Lung (tissue), 12 donors: ENCODE measurements around the gene PDIA2. TPM values are rescaled to one million over a fixed set of nuclear protein-coding genes. Genes with fewer than 3 reads are reported as not detected.
A peak's percentile ranks its signal among the peaks of the same experiment; 100 is the strongest.

Experiments used
- ATAC-seq: fragments of 200-7000 bp; cut with Tn5 transposase; one replicate; pipeline ENCODE4 v1.9.1; 2020; ENCODE audit warnings: moderate number of reproducible peaks; ENCODE audit not compliant: insufficient read depth, low FRiP score
- DNase-seq, 3 donors: peaks; one replicate each; pipeline ENCODE4 v3.0.0-alpha.2; 2013 to 2017
- H3K27ac ChIP-seq, 2 donors: one replicate each; pipeline ENCODE4 v1.5.1; 2013; ENCODE audit warnings: mild to moderate bottlenecking in 2 of 2, moderate library complexity in 2 of 2, control low read depth in 1 of 2, inconsistent platforms in 1 of 2, low read depth in 1 of 2, low read length in 1 of 2
- H3K27me3 ChIP-seq, 3 donors: one replicate each; pipeline ENCODE4 v1.5.1; 2013; ENCODE audit warnings: low read length in 2 of 3; ENCODE audit not compliant: control insufficient read depth in 3 of 3, insufficient read depth in 3 of 3
- H3K36me3 ChIP-seq, 4 donors: one replicate each; pipeline ENCODE4 v1.5.1; 2013; ENCODE audit warnings: low read length in 4 of 4, mild to moderate bottlenecking in 1 of 4, moderate library complexity in 1 of 4; ENCODE audit not compliant: control insufficient read depth in 4 of 4, insufficient read depth in 4 of 4
- H3K4me1 ChIP-seq, 5 donors: one replicate each; pipeline ENCODE4 v1.5.1; 2013; ENCODE audit warnings: low read length in 5 of 5, mild to moderate bottlenecking in 2 of 5, moderate library complexity in 1 of 5; ENCODE audit not compliant: control insufficient read depth in 5 of 5, insufficient read depth in 5 of 5
- H3K4me3 ChIP-seq: one replicate; pipeline ENCODE4 v1.5.1; 2013; ENCODE audit warnings: mild to moderate bottlenecking, control low read depth, moderate library complexity
- H3K9ac ChIP-seq, 2 donors: one replicate each; pipeline ENCODE4 v1.5.1; 2013; ENCODE audit warnings: low read length in 2 of 2, control low read depth in 1 of 2; ENCODE audit not compliant: insufficient read depth in 1 of 2
- H3K9me3 ChIP-seq, 4 donors: one replicate each; pipeline ENCODE4 v1.5.1; 2013; ENCODE audit warnings: low read length in 3 of 4, mild to moderate bottlenecking in 1 of 4, moderate library complexity in 1 of 4; ENCODE audit not compliant: control insufficient read depth in 4 of 4, insufficient read depth in 3 of 4
- WGBS, 2 donors: extraction: QIAGEN DNeasy Blood & Tissue Kit; methylation state at CpG; one replicate each; pipeline ENCODE4 v1.1.7; 2013; 5-methylcytosine and 5-hydroxymethylcytosine counted together
- polyA plus RNA-seq, 2 donors: library from polyadenylated mRNA; stranded (reverse); fragments of 200-250 nt; gene quantifications; one replicate each; pipeline ENCODE4 v1.2.1, GENCODE V29; 2013
- total RNA-seq, 2 donors: library from RNA; depleted of rRNA in 1 of 2; stranded (reverse); fragments of >200 nt in 1 of 2; gene quantifications; one replicate each; pipeline ENCODE4 v1.2.1, GENCODE V29; 2014 to 2021
- TF ChIP-seq, protein P1 (sequence below): IDR thresholded peaks from 2 replicates; pipeline ENCODE4 v1.5.1; 2012; ENCODE audit warnings: mild to moderate bottlenecking; ENCODE audit errors: control extremely low read depth, extremely low read depth
- donor health status: control.
- donor health status: control.
- donor health status: Bipolar disorder and iron deficiency.
- donor health status: healthy.
- donor health status: DM: yes; HTN: yes; CAD: no.

The PDIA2 gene
- total and polyA plus RNA-seq, 4 donors, result 0.19 to 0.65 (median 0.24) TPM

DNA sequence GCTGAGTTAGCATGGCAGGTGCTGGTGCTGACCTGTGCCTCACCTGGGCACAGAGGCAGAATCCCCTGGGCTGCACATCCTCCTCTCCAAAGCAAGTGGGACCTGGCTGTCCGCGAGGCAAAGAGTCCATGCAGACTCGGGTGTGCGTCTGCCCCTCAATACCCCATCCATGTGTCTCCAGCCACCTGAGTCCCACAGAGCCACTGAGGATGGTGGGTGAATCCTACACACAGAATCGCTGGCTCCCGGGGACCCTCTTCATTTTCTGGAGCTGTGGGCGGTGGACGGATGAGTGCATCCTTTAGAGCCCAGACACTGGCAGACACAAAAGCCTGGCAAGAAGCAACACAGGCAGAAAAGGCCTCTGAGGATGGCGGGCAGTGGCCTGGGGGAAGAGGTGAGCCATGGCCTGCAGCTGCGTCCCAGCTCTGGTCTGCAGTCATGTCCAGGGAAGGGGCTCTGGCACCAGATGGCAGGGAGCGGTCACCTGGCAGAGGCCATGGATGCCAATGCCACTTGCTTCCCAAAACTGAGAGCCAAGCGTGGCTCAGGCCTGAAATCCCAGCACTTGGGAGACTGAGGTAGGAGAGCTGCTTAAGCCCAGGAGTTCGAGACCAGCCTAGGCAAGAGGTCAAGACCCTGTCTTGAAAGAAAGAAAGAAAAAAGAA is 39.6 kb downstream of the PDIA2 start:
- Histone ChIP-seq H3K4me1 (peaks cover 0 to 18% (median 1%) of the 10 kb centered on the region in 5 donors), H3K9me3 (no peaks in the 10 kb centered on the region), H3K27ac (no peak overlapping the region), H3K4me3 (no peak overlapping the region), H3K9ac (no peak overlapping the region), H3K36me3 (peaks cover 0 to 12% (median 0%) of the 10 kb centered on the region in 4 donors), H3K27me3 (no peaks in the 10 kb centered on the region)
- no peak for DNase-seq
- TF ChIP-seq, protein P1, sequence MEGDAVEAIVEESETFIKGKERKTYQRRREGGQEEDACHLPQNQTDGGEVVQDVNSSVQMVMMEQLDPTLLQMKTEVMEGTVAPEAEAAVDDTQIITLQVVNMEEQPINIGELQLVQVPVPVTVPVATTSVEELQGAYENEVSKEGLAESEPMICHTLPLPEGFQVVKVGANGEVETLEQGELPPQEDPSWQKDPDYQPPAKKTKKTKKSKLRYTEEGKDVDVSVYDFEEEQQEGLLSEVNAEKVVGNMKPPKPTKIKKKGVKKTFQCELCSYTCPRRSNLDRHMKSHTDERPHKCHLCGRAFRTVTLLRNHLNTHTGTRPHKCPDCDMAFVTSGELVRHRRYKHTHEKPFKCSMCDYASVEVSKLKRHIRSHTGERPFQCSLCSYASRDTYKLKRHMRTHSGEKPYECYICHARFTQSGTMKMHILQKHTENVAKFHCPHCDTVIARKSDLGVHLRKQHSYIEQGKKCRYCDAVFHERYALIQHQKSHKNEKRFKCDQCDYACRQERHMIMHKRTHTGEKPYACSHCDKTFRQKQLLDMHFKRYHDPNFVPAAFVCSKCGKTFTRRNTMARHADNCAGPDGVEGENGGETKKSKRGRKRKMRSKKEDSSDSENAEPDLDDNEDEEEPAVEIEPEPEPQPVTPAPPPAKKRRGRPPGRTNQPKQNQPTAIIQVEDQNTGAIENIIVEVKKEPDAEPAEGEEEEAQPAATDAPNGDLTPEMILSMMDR, result no peak
- ATAC-seq, result no peak
- WGBS, 2 donors, result 92 to 95% methylated on average over 13 of the region's 13 CpGs

DNA sequence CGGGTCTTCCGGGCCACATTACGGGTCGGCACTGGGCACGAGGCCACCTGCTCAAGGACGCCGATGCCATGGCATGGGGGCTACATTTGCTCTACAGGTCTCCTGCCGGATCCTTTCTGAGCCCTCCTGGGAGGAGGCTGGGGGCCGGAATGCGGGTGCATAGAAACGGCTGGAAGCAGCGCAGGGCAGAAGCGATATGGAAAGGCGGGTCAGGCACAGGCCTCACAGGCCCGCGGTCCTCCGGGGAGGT is 41.2 kb downstream of the PDIA2 start:
- Histone ChIP-seq H3K27ac (no peak overlapping the region), H3K9ac (no peak overlapping the region), H3K4me1 (peaks cover 0 to 26% (median 5%) of the 10 kb centered on the region in 5 donors), H3K36me3 (peaks cover 0 to 4% (median 0%) of the 10 kb centered on the region in 4 donors), H3K9me3 (no peaks in the 10 kb centered on the region), H3K27me3 (no peaks in the 10 kb centered on the region), H3K4me3 (no peak overlapping the region)
- DNase-seq, result no peak
- 88 to 93% methylated on average over 17 of the region's 17 CpGs for WGBS, 2 donors
- no peak for ATAC-seq
- TF ChIP-seq, protein P1, result no peak

DNA sequence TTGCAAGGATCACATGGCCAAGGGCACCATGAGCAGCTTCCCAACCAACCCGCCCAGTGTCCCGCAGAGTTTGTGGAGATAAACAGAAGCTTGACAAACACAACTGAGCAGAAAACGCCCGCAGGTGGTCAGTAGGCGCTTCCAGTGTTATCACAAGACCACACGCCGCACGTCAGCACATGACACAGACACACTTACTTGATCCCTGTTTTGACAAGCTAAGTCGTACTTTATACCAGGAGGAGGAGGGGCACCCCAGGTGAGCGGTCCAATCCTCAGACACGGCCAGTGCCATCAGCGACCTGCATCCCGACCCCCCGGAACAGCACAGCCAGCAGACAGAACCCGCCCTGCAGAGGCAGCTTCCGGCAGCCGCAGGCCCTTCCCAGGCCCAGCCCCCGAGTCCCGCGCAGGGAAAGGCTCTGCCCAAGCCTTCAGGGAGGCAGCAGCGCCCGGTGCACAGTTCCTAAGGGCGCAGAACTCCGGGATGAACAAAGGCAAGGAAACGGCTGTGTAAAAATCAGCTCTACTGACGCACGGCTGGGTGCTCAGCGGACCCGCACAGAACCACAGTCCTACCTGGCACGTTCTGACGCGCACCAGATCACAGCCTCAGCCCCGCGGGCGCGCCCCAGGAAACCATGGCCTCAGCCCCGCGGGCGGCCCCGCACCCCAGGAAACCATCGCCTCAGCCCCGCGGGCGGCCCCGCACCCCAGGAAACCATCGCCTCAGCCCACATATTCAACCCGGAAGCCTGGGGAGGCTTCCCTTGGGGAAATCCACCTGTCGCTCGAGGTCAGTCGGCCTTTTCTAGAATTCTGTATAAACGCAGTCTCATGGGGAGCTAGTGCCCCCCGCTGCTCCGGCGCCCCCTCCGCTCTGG is 41.7 kb downstream of the PDIA2 start:
- Histone ChIP-seq H3K4me3 (no peak overlapping the region), H3K9ac (no peak overlapping the region), H3K27ac (peak overlapping the region in 1 of 2 donors; percentile 54), H3K36me3 (no peaks in the 10 kb centered on the region), H3K4me1 (peaks cover 0 to 26% (median 5%) of the 10 kb centered on the region in 5 donors), H3K27me3 (no peaks in the 10 kb centered on the region), H3K9me3 (no peaks in the 10 kb centered on the region)
- WGBS, 2 donors, result 22 to 50% methylated on average over 51 to 55 of the region's 55 CpGs
- TF ChIP-seq, protein P1, result no peak
- ATAC-seq, result no peak
- DNase-seq, result no peak
